ENCODE data around the gene OAS2. TPM values are rescaled to one million over a fixed set of nuclear protein-coding genes. Genes with fewer than 3 reads are reported as not detected.

The OAS2 gene
- total and polyA plus RNA-seq, 2 of the 4 experiments (the other 2 are of a cell fraction) = under 0.01 TPM; not detected in 1

DNA sequence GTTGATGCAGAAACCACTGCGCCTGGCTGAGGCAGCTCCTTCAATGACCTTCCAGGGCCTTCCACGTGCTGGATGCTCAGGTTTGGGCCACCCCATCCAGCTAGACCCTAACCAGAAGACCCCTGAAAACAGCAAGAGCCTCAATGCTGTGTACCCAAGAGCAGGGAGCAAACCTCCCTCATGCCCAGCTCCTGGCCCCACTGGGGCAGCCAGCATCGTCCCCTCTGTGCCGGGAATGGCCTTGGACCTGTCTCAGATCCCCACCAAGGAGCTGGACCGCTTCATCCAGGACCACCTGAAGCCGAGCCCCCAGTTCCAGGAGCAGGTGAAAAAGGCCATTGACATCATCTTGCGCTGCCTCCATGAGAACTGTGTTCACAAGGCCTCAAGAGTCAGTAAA, 29.5 kb upstream of the OAS2 start:
- POLR2A ChIA-PET (ENCODE audit: unreplicated experiment) = no interaction called here
- Histone ChIP-seq H3K9me1 (ENCODE audit: insufficient read depth, low read length) (no peaks in the 10 kb centered on the region), H4K91ac (ENCODE audit: insufficient read depth, low read depth, low read length) (no peak overlapping the region), H2BK15ac (ENCODE audit: low read depth, low read length) (no peak overlapping the region), H3K14ac (replicated peaks; ENCODE audit: low read depth, low read length) (no peak overlapping the region), H2AFZ (replicated peaks; ENCODE audit: low read length, poor library complexity) (no peak overlapping the region), H3K4me1 (ENCODE audit: control insufficient read depth, insufficient read depth, low read length) (no peaks in the 10 kb centered on the region), H3K27me3 (ENCODE audit: control insufficient read depth, insufficient read depth, low read length) (no peaks in the 10 kb centered on the region), H3K4ac (ENCODE audit: low read depth, low read length) (no peak overlapping the region), H3K79me1 (ENCODE audit: low read depth in 1 of 2, low read length in 2 of 2) (no peaks in the 10 kb centered on the region), H3K18ac (ENCODE audit: low read depth, low read length) (no peak overlapping the region), H4K5ac (ENCODE audit: low read depth, low read length) (no peak overlapping the region), H2BK20ac (ENCODE audit: low read depth, low read length) (no peak overlapping the region), H3K36me3 (ENCODE audit: control insufficient read depth, insufficient read depth, low read length) (no peaks in the 10 kb centered on the region), H3K4me2 (ENCODE audit: low read depth, low read length) (no peak overlapping the region), H3K9ac (ENCODE audit: low read depth, low read length) (no peak overlapping the region), H2BK5ac (ENCODE audit: low read depth, low read length, poor library complexity, severe bottlenecking) (no peak overlapping the region), H3K56ac (ENCODE audit: extremely low read depth, insufficient read depth, low read length) (no peak overlapping the region), H2AK5ac (ENCODE audit: low read depth, low read length) (no peak overlapping the region), H2AK9ac (replicated peaks; ENCODE audit: low read depth, low read length, poor library complexity) (no peak overlapping the region), H2BK120ac (ENCODE audit: low read depth, low read length) (no peak overlapping the region), H3K23ac (ENCODE audit: low read depth, low read length) (no peak overlapping the region), H4K20me1 (ENCODE audit: insufficient read depth, low read length) (no peaks in the 10 kb centered on the region), H3K4me3 (ENCODE audit: insufficient read depth, low read depth, low read length) (no peak overlapping the region), H4K8ac (ENCODE audit: low read depth in 2 of 2, low read length in 2 of 2) (no peak overlapping the region), H3K9me3 (ENCODE audit: control insufficient read depth, insufficient read depth, low read length) (no peaks in the 10 kb centered on the region), H3K27ac (ENCODE audit: insufficient read depth, low read length) (no peak overlapping the region)
- BruUV-seq (replicated peaks) = no TSS peak
- dilution Hi-C loops (cut with HindIII; ENCODE audit: low sequenced_read_pairs, unreplicated experiment) = no loop called here
- TF ChIP-seq SMC3 (IDR thresholded peaks at IDR 0.05; ENCODE audit: low read depth, low read length) = no peak
- no peak for TF ChIP-seq MAFK (IDR thresholded peaks at IDR 0.05; ENCODE audit: low read depth, low read length)
- TF ChIP-seq, protein P1, sequence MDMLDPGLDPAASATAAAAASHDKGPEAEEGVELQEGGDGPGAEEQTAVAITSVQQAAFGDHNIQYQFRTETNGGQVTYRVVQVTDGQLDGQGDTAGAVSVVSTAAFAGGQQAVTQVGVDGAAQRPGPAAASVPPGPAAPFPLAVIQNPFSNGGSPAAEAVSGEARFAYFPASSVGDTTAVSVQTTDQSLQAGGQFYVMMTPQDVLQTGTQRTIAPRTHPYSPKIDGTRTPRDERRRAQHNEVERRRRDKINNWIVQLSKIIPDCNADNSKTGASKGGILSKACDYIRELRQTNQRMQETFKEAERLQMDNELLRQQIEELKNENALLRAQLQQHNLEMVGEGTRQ (IDR thresholded peaks at IDR 0.05; ENCODE audit: low read depth, low read length) = no peak
- TF ChIP-seq POLR2A (IDR thresholded peaks at IDR 0.05; ENCODE audit: low read depth, low read length) = no peak
- TF ChIP-seq RCOR1 (IDR thresholded peaks at IDR 0.05; ENCODE audit: insufficient replicate concordance, low read length) = no peak
- 100% methylated on average over 2 of the region's 7 CpGs; no CpG with 5 or more reads in 1 of the 2 experiments for WGBS, 2 experiments (ENCODE audit: extremely low coverage in 2 of 2, insufficient read length in 1 of 2)
- no peak for ATAC-seq (ENCODE audit: low read depth)
- CTCF ChIA-PET = interaction anchor here (1.2 kb wide), 1 partner anchor 9 kb away, joined by 3 read pairs; no protein-coding TSS in a partner anchor
- in situ Hi-C loops (cut with MboI; ENCODE audit: low sequenced_read_pairs) = no loop called here
- intact Hi-C loops (cut with micrococcal nuclease) = no loop called here
- DNase-seq = no peak
